Measurements from ENCODE around the gene MR1.
A peak's percentile ranks its signal among the peaks of the same experiment; 100 is the strongest.
"Not testable (repeated sequence)": the region's sequence is repeated elsewhere in the genome, so short reads cannot be mapped to it uniquely, and the experiment has no call there.

The MR1 gene

GRCh38 chr1:181032535-181032934 is 1.2 kb upstream of the MR1 start:
- DNase-seq: no peak

DNA sequence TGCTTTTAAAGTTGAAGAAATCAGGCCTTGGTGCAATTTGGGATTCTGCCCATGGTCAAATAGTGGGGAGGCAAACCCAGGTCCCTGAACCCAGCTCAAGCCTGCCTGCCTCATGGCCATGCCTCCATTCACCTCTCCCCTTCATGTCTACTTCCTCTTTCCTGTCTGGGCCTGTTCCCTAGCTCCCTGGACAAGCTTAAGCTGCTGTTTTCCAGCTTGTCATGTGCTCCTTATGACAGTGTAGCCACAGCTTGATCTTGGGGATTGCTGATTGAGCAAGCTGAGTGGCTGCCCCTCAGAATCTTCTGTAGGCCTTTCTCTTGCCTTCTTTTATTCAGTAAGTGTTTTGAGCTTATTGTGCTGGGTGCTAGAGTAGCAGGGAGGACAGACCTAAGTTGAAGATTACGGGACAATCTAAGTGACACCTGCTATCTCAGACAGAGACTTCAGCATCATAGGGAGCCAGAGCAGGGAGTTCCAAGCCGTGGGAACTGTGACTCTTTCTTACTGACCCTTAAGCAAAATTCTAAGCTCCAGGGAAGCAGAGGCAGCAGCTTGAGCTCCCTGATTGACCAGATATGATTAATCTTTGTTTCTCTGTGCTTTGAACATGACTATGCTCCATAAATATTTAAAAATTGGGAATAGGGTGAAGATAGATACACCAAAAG is 520 bp upstream of the MR1 start:
- no peak for DNase-seq

DNA sequence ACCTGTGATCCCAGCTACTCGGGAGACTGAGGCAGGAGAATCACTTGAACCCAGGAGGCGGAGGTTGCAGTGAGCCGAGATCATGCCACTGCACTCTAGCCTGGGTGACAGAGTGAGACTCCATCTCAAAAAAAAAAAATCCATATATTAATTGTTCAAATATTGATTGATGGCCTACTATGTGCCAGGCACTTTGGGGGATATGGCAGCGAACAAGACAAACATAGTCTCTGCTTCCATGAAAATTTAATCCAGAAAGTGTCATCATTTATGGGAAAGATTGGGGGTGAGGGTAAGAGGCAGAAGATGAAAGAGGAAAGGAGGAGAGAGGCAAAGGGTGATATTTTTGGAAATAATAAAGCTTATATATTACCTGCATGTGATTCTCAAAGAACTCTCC is 1.4 kb downstream of the MR1 start:
- not testable (repeated sequence) for DNase-seq

DNA sequence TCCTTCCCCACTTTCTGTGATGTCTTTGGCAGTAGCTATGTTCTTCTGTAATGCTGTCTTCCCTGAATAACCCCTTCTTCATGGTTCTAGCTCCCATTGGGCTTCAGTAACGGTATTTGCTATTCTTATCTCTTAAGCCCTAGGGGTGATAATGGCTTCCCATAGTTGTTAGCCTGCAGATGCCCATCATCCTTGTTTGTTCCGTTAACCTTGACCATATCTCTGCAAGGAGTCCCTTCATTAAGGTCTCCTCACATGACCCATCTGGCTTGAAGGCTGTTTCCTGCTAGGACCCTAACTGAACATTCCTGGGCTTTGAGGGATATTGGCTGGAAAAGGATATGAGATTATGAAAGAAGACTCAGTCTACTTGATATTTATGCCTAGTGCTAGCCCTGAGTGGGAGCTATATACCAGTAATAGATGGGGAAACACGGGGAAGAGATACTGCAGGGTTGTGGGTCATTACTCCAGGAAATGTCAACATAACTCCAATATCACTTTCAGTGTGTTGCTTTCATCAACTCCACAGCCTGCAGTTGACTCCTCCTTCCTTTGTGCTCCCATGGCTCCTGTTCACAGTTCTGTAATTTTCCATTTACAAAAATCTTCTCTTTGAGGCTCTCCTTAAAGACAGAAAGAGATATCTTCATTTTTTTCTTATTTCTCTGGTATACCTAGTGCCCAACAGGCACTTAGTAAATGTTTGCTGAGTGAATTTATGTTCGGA is 2.5 kb downstream of the MR1 start:
- no peak for DNase-seq

DNA sequence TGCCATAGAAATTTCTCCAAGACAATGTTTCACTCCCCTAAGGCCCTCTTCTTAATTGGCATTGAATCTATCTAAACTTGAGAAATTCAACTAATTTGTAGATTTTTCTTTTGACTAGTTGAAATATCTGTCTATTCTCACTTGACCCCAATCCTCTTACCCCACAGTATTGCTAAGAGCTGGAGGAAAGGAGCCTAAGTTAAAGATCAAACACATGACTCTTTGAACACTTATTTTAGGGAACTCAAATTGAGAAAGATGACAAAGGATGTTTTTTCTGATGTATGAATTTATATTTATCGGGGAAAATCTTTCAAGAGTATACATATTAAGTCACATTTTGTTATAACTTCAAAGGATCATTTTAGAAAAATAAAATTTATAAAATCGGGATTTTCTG is 3.6 kb downstream of the MR1 start:
- no peak for DNase-seq

GRCh38 chr1:181038399-181038873 is 4.7 kb downstream of the MR1 start:
- peak; percentile 67 for DNase-seq

DNA sequence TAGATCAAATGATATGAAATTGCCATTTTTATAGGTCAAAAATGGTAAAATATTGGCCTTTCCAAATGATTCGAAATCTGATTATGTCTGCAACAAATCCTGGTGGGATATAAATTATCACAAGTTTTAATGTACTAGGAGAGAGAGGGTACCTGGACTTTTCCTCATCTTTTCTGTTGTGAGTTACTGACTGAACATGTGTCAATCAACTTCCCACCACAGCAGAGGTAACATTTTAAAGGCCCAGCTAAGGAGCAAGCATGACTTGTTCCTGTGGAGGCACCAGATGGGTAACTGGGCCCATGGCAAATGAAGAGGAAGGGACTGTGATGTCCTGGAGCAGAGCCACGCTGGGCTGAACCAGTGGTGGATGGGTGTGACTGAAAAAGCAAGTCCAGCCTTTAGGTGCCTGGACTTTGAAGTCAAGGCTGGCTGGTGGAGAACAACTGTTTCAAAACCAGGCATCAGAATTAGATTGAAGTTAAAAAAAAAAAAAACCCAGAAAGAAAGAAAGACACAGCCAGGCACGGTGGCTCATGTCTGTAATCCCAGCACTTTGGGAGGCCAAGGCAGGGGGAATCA is 6.6 kb downstream of the MR1 start:
- DNase-seq: no peak

GRCh38 chr1:181043025-181043888 is 9.5 kb downstream of the MR1 start:
- no peak for DNase-seq

DNA sequence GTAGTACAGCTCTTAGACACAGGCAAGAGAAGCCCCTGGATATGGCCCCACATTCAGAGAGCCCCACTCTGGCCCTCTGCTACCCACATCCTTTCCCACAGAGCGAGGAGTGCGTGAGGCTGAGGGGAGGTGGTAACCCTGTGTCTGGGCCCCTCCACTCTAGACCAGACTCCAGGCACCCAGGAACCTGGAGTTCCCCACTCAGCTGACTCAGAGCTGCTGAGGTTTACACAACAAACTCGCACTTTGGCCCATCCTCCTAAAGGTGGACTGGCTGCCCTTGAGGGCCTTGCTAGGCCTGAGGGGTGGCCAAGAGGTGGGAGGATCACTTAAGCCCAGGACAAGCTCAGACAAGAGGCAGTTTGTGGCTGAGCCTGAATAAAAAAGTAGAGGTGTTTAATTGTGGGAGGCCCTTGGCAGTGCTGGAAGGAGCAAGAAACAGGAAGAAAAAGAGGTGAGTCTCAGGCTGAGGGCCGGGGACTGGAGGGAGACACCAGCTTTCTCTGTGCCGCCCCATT is 10.7 kb downstream of the MR1 start:
- DNase-seq: no peak

DNA sequence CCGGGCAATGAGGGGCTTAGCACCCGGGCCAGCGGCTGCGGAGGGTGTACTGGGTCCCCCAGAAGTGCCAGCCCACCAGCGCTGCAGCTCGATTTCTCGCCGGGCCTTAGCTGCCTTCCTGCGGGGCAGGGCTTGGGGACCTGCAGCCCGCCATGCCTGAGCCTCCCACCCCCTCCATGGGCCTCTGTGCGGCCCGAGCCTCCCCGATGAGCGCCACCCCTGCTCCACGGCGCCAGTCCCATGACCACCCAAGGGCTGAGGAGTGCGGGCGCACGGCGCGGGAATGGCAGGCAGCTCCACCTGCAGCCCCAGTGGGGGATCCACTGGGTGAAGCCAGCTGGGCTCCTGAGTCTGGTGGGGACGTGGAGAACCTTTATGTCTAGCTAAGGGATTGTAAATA is 12.2 kb downstream of the MR1 start:
- DNase-seq: not testable (repeated sequence)

DNA sequence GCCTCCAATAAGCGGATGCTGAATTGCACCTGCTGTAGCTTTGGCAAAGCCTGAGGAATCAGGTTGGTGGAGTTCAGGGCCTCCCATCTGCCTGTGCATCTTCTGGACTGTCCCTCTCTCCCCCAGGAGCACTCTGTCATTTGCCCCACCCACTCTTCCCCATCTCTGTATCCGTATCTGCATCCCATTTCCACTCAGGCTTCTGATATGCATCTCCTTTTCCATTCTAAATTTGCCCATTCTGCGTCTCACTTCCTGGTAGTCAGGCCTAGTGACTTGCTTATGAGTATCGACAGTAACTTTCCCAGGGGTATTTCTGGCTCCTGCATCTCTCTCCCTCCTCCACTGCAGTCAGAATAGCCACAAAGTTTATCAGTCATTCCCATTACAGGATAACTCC is 15.6 kb downstream of the MR1 start:
- DNase-seq: no peak

DNA sequence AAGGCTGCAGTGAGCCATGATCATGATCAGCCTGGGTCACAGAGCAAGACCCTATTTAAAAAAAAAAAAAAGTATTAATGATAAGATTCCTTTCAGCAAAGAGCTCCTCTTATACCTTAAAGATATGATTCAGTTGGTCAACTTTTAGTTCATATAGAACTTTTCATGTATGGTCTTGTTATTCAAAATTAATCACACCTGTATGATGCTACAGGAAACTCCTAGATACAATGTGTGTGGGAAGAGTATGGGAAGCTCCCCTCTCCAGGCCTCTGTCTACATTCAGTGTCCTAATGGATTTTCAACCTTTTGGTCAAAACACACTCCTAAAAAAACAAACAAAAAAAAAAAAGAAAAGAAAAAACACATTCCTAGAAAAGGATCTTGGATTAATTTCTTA is 17.1 kb downstream of the MR1 start:
- no peak for DNase-seq

DNA sequence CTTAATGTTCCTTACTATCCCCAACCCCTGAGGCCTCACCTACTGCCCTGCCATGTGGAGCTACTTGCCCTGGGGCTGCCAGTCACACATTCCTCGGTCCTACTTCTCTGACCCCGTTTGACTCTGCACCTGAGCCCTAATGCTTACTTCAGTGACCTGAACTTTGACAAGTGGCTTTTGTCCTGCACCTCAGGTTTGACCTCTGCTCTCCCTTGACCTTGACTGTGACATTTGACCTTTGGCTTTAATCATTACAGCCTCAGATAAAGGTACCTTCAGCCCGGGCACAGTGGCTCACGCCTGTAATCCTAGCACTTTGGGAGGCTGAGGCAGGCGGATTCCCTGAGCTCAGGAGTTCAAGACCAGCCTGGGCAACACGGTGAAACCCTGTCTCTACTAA is 22.8 kb downstream of the MR1 start:
- DNase-seq: no peak

DNA sequence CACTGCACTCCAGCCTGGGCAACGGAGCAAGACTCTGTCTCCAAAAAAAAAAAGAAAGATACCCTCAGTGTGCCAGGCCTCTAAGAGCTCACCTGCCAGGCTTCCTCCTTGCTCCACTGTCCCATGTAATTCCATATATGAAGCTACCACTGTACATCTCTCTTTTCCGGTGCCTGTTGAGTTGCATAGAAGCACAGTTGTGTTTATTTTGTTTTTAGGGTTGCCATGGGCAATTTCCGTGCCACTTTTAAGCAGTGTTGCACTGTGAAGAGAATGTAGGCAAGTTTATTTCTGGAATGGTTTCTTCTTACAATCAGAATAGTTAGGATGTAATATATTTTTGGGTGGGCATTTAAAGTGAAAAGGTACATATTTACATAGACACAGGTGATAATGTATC is 23.3 kb downstream of the MR1 start:
- DNase-seq: no peak

DNA sequence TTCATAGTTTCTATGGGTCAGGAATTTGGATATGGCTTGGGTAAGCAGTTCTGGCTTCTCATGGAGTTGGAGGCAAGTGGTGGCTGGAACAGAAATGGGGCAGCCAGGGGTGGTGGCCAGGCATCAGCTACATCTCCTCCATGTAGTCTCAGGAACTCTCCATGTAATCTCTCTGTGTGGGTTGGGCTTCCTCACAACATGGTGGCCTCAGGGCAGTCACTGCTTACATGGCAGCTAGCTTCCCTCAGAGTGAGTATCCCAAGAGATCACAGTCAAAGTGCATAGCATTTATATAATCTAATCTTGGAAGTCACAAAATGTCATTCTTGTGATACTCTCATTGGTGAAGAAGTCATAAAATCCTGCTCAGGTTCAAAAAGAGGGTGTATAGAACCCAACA is 25.7 kb downstream of the MR1 start:
- DNase-seq: no peak

- DNase-seq: no peak
Observed at GRCh38 chr1:181060066-181060465, 26.3 kb downstream of the MR1 start.

DNA sequence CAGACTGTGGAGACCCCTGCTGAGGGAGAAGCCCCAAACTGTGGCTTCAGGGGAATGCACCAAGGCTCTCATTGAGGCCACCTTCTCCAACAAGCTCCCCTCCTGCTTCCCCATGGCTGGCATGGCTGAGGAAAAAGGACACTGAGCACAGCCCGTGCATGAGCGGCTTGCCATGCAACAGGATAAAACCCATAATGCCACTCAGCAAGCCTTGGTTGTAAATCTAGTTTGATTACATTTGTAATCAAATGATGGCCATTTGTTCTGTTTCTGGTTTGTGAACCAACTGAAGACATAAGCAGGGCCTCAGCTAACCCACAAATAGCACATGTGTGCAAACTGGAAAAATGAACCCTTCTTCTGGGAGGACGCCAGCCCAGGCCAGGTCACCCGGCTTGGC is 27.2 kb downstream of the MR1 start:
- not testable (repeated sequence) for DNase-seq

GRCh38 chr1:181061487-181061886 is 27.7 kb downstream of the MR1 start:
- no peak for DNase-seq

- DNase-seq: no peak
Observed at GRCh38 chr1:181061891-181062835, 28.4 kb downstream of the MR1 start.

DNA sequence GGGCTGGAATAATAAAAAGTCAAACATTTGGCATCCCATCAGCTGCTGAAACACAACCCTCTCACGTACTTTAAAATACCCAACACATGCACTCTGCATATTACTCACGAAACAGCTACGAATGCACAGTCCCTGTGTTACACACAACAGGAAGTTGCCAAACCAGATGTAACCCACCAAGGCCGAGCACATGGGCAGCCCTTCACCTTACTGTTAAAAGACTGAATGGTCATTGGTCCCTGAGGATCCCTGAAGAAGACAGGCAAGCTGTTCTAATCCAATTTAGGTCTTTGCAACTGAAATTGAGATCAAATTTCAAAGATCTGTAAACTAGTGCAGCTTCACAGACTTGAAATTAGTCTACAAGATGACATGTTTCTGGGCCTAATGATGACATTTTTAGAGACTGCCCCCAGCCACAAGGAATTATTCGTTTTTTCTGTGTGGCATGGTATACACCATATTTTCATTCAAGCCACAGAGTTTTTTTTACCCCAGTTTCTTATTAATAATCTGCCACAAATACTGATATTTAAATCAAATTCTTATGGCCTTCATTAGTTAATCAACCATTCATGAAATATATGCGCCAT is 29.1 kb downstream of the MR1 start:
- peak; percentile 68 for DNase-seq

DNA sequence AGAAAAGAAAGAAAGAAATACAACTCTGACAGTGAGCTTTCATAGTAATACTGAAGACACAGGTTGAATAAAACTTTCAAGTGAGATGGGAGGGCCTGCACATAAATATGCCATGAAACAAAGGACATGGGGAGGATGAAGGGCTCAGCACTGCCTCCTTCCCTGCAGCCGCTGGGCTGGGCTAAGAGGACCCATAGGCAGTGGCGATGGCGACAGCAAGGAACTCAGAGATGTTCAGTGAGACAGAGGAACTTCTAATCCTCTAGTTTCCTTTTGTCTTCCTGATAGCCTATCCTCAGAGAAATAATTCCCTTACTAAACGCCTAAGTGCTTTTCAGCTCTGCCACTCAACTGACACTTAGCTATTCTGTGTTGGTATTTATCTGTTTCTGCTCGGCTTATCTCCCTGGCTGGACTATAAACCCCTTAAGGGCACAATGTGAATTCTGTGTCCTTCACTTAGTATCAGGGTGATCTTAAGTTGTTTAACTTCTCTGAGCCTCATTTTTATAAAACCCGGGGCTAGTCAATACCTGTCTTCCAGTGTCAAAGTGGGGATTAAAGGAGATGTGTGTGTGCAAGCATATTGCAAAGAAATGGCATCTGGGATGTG is 30.3 kb downstream of the MR1 start:
- no peak for DNase-seq
